Anterior cingulate cortex (tissue), 58 donors: ENCODE data around the gene DCST2.
A peak's percentile ranks its signal among the peaks of the same experiment; 100 is the strongest.

ENCODE experiments used
- DNase-seq, 58 donors: peaks; one replicate each; lab custom pipeline; 2025; lab: John Stamatoyannopoulos, UW

Gene DCST2

DNA sequence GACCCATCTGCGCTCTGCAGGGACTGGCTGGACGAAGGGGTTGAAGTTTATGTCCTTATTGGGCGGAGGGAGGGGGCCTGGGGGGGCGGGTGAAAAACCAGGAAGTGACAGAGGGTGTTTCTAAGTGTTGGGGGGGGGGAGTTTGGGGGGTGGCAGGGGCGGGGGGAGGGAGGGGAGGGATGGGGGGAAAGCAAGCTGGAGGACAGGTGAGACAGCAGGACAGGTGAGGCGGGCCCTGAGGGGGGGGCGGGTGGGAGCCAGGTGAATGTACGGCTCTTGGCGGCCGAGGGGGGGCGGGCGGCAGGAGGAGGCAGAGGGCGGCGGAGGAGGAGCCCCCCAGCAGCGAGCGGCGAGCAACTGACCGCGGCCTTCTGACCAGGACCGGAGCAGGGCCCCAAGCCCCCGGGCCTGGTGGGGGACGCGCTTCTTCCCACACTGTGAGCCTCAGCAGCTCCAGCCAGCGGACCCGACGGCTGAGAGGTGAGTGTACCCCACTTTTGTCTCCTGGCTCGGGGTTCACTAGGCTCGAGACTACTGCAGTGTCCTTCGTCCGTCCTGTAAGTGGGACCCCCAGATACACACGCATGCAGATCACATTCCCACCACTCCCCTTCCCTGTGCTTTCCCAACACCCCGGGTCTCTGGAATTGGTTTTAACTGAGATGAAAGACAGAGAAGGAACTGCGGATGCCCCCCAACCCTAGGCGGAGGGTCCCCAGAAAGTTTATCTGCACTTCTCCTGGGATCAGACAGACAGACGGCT is 30.9 kb downstream of the DCST2 start, which contains the start of gene ZBTB7B:
Gene ZBTB7B, plus strand, starts transcription at position 339 of the 763 bp plus-strand sequence. CDS start 11,859 bp downstream, outside the sequence.
- peak in 24 of 58 donors; percentile 17 to 79 (median 62) for DNase-seq

GRCh38 chr1:155001675-155002463 is 31.7 kb downstream of the DCST2 start:
- peak; percentile 93 to 100 (median 99) for DNase-seq

DNA sequence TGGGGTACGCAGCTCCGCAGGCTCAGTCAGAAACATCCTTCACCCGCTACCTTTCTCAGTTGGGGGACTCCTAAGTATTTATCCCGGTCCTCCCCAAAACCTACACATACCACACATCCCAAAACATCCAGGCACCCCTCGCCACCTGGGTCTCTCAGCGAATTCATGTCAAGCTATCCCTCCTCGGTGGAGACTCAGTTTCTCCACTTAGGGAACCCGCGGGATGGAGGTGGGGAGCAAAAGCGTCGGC is 32.2 kb downstream of the DCST2 start:
- DNase-seq, result no peak

- DNase-seq, result peak in 57 of 58 donors; percentile 46 to 94 (median 82)
These were observed 32.7 kb downstream of the DCST2 start for GRCh38 chr1:155000726-155001424.

GRCh38 chr1:155000411-155000725 is 33.2 kb downstream of the DCST2 start:
- DNase-seq, result peak in 17 of 58 donors; percentile 41 to 72 (median 57)

GRCh38 chr1:154999571-155000410 is 33.8 kb downstream of the DCST2 start:
- peak in 2 of 58 donors; percentile 52 to 53 for DNase-seq

DNA sequence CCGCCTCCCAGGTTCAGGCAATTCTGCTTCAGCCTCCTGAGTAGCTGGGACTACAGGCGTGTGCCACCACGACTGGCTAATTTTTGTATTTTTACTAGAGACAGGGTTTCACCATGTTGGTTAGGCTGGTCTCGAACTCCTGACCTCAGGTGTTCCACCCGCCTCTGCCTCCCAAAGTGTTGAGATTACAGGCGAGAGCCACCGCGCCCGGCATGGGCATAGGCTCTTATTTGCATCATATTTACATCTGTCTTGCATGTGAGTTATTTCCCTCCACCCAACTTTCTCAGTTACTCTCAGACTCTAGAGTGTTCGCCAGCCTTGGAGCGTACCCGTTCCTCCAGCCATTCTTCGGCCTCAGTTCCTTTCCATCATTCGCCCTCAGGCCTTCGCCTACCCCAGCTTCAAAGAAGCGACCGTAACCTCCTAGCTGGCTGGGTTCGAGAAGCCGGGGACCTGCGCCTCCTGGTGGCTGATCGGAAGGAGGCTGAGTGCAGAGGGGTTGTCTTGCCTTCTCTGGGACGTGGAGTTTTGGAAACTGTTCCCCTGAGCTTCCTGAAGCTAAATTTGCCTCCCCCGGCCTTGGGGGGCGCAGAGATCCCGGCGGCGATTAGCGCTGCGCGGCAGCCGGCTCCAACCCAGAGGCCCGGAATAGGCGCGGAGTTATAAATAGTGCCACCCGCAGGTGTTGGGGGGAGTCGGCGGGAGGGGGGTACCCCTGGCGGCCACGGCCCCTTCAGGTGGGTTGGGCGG is 34.6 kb downstream of the DCST2 start:
- DNase-seq, result peak in 47 of 58 donors; percentile 5 to 77 (median 37)

- no peak for DNase-seq
These were observed 35.3 kb downstream of the DCST2 start for GRCh38 chr1:154998201-154998780.

DNA sequence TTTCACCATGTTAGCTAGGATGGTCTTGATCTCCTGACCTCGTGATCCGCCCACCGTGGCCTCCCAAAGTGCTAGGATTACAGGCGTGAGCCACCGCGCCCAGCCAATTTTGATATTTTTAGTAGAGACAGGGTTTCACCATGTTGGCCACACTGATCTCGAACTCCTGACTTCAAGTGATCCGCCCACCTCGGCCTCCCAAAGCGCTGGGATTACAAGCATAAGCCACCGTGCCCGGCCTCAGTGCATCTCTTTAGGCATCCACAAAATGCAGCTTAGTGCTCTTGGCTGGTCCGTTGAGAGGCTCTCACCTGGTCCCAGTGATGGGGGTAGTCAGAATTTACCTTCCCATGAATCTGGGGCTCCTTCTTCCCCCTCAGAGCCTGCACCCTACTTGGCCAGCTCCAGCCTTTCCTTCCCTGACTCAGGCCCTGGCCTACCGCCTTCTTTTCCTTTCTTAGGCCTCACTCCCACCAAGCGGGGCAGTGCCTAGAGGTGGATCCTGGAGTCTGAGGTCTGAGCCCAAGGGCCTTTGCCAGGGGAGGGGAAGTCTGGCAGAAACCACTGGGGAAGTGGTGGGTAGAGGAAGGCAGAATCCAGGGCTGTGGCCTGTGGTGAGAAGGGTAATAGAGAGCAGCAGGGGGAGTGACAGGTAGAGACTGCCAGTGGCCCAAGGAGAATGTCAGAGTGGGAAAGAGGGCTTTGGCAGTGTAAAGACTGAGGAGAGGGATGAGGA is 36.4 kb downstream of the DCST2 start:
- DNase-seq, result no peak

- DNase-seq, result peak in 7 of 58 donors; percentile 7 to 29 (median 16)
These were observed 38.1 kb downstream of the DCST2 start for GRCh38 chr1:154995301-154995983.

- no peak for DNase-seq
These were observed 39.0 kb downstream of the DCST2 start for GRCh38 chr1:154994591-154994990.

- no peak for DNase-seq
These were observed 39.4 kb downstream of the DCST2 start for GRCh38 chr1:154994269-154994587.

GRCh38 chr1:154993572-154994268 is 39.9 kb downstream of the DCST2 start, which contains the start of gene LENEP:
LENEP (plus strand) TSS chr1:154993586; CDS start chr1:154993608, 22 bp downstream.
- no peak for DNase-seq

DNA sequence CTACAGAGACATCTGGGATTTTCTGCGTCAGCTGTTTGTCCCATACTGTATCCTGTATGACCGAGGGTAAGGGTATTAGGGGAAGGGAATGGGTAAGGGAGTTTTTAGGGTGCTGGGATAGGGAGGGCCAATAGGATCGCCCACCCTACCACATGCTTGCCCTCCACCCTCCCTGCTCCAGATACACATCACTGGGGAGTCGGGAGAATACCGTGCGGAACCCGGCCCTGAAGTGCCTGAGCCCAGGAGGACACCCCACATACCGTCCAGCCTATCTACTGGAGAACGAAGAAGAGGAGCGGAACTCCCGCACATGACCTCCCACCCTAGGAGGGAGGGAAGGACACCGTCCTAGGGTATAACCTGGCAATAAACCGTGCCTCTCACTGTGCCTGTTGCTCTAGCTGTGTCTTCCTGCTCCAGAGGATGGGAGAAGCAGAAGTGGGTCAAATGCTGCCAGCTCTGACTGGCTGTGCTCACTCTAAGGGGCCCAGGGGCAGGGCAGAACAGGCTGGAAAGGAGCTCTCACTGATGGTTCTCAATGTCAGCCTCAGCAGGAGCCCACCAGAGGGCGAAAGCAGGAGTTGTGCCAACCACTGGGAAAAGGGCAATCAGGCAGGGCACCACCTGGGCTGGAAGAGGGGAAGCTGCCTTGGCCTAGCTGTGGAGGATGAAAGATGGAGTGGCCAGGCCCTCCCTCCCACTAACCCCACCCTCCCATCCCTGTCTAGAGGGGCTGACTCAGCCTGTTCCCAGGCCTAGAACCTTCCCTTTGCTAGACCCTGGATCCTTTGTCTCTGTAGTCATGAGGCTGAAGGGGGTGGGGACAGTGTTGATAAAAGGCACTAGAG is 40.6 kb downstream of the DCST2 start:
- no peak for DNase-seq

GRCh38 chr1:154990276-154990675 is 43.3 kb downstream of the DCST2 start:
- DNase-seq, result no peak

DNA sequence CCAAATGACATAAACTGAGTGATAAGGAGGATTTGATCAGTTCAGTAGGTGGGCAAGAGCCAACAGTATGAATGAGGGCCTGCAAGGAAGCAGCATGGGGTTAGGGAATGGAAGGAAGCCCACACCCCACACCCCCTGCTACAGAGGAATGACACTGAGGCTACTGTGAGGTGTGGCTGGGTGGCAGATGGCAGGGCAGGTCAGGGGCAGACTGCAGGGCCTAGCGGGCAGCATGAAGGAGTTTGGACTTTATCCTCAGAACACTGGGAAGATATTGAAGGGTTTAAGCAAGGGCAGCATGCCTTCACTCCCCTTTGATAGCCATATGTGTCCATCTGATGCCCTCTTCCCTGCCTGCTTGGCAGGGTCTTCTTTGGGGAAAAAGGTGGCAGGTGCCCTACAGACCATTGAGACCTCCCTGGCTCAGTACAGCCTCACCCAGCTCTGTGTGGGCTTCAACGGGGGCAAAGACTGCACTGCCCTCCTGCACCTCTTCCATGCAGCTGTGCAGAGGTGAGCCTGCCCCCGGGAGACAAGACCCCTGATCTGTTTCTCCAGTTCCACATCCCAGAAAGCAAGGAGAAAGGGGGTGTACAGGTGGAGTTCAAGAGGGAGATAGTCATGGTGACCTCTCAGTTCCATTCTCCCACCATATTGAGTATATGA is 44.3 kb downstream of the DCST2 start:
- DNase-seq, result no peak
